ENCODE measurements around the gene SDS.

DNA sequence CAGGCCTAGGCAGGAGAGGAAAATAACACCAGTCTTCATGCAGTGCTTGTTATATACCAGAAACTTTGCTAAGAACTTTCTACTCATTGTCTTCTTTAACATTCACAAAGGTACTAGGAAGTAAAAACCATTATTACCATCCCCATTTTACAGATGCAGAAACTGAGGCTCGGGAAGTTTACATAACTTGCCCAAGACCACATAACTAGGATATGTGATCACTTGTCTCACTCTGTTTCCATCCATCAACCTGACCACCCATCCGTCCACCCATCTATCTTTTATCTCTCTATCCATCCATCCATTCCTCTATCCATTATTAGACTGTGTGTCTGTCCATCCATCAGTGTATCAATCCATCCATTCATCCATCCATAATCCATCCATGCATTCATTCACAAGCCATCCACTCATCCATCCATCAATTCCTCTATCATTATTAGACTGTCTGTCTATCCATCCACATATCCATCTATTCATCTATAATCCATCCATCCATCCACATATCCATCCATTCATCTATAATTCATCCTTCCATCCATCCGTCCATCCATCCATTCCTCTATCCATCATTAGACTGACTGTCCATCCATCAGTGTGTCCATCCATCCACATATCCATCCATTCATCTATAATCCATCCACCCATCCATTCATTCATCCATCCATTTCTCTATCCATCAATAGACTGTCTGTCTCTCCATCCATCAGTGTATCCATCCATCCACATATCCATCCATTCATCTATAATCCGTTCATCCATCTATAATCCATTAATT is 35.0 kb upstream of the SDS start:
- TF ChIP-seq POLR2A (IDR thresholded peaks at IDR 0.05) (no peak), CTCF (IDR thresholded peaks at IDR 0.05) (no peak)
